ENCODE measurements around the gene PDHB. TPM values are rescaled to one million over a fixed set of nuclear protein-coding genes. Genes with fewer than 3 reads are reported as not detected.

PDHB gene
- total RNA-seq, 1 donor from 2014 or later = 76.1 TPM

- no peak overlapping the region for H3K27ac ChIP-seq
- intact Hi-C loops (cut with DNase I) = no loop called here
Measured at GRCh38 chr3:58404396-58404795, 29.2 kb downstream of the PDHB start.

DNA sequence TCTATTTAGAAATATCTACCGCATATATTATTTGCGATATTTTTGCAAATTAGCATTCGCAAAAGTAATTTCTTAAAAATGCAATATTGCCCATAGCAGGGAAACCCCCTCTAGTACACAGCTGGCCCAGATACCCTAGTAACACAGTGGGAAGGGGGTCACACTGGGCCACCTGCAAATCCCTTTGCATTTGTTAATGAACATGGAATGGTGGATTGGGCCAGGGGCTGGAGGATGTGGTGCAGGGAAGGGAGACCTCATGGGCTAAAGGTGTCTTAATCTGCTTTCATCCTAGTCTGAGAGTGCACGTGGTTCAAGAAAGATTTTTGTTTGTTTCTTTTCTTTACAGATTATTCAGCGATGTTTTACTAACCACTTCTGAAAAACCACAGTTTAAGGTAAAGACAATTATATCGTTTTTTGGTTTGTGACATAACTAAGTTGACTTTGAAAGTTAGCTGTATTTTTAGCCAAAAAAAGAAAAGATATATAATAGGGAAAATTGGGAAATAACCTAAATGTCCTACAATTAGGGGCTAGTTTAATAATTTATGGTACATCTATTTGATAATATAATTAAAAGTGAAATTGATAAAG, 30.0 kb downstream of the PDHB start:
- H3K4me3 ChIP-seq = no peak overlapping the region
- no peaks in the 10 kb centered on the region for H3K27me3 ChIP-seq
- H3K36me3 ChIP-seq = peaks cover 0 to 24% of the 10 kb centered on the region in 2 donors
- no peak overlapping the region for H3K27ac ChIP-seq
- no peaks in the 10 kb centered on the region for H3K9me3 ChIP-seq
- intact Hi-C loops (cut with DNase I) = no loop called here
- DNase-seq (ENCODE audit: extremely low spot score in 2 of 2) = no peak
- no peaks in the 10 kb centered on the region for H3K4me1 ChIP-seq
- no peak for TF ChIP-seq POLR2AphosphoS5 (IDR thresholded peaks at IDR 0.05; ENCODE audit: insufficient read depth in 1 of 2, low read depth in 1 of 2)
- TF ChIP-seq, protein P1, sequence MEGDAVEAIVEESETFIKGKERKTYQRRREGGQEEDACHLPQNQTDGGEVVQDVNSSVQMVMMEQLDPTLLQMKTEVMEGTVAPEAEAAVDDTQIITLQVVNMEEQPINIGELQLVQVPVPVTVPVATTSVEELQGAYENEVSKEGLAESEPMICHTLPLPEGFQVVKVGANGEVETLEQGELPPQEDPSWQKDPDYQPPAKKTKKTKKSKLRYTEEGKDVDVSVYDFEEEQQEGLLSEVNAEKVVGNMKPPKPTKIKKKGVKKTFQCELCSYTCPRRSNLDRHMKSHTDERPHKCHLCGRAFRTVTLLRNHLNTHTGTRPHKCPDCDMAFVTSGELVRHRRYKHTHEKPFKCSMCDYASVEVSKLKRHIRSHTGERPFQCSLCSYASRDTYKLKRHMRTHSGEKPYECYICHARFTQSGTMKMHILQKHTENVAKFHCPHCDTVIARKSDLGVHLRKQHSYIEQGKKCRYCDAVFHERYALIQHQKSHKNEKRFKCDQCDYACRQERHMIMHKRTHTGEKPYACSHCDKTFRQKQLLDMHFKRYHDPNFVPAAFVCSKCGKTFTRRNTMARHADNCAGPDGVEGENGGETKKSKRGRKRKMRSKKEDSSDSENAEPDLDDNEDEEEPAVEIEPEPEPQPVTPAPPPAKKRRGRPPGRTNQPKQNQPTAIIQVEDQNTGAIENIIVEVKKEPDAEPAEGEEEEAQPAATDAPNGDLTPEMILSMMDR (IDR thresholded peaks at IDR 0.05) = no peak
- no peak for TF ChIP-seq POLR2A (IDR thresholded peaks at IDR 0.05)

More at GRCh38 chr3:58404396-58404795, 29.2 kb downstream of the PDHB start:
- Histone ChIP-seq H3K27me3 (no peaks in the 10 kb centered on the region), H3K36me3 (peaks cover 0 to 24% of the 10 kb centered on the region in 2 donors), H3K4me1 (peaks cover 6% of the 10 kb centered on the region), H3K9me3 (no peaks in the 10 kb centered on the region), H3K4me3 (no peak overlapping the region)
- TF ChIP-seq, protein P1 (IDR thresholded peaks at IDR 0.05) = no peak
- TF ChIP-seq POLR2AphosphoS5 (IDR thresholded peaks at IDR 0.05; ENCODE audit: insufficient read depth in 1 of 2, low read depth in 1 of 2) (no peak), POLR2A (IDR thresholded peaks at IDR 0.05) (no peak)
- DNase-seq (ENCODE audit: extremely low spot score in 2 of 2) = no peak

- Histone ChIP-seq H3K4me3 (no peak overlapping the region), H3K36me3 (peaks cover 0 to 59% of the 10 kb centered on the region in 2 donors), H3K4me1 (no peaks in the 10 kb centered on the region), H3K9me3 (no peaks in the 10 kb centered on the region), H3K27me3 (no peaks in the 10 kb centered on the region), H3K27ac (no peak overlapping the region)
- TF ChIP-seq POLR2AphosphoS5 (IDR thresholded peaks at IDR 0.05; ENCODE audit: insufficient read depth in 1 of 2, low read depth in 1 of 2) (no peak), POLR2A (IDR thresholded peaks at IDR 0.05) (no peak)
- TF ChIP-seq, protein P1 (IDR thresholded peaks at IDR 0.05) = no peak
- intact Hi-C loops (cut with DNase I) = no loop called here
- no peak for DNase-seq (ENCODE audit: extremely low spot score in 2 of 2)
Measured at GRCh38 chr3:58398669-58399333, 34.8 kb downstream of the PDHB start.

DNA sequence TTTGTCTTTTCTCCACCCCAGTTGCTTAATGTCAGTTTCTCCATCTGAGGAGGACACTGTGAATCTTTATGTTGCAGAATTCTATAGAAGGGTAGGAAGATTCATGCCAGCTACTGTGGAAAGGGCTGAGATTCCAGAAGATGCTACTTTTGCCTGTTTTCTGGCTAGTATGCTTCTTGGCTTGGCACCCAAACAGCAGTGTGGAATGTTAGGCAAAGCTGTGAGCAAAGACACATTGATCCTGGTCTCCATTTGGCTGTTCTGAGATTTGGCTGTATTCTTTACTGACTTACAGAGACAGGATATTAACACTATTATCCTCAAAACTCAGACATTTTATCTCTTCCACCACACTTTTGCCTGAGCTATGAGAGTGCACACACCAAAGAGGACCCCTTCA, 39.3 kb downstream of the PDHB start:
- Histone ChIP-seq H3K27ac (peak overlapping the region; percentile 9), H3K27me3 (no peaks in the 10 kb centered on the region), H3K4me1 (peaks cover 17% of the 10 kb centered on the region), H3K4me3 (no peak overlapping the region), H3K36me3 (peaks cover 0 to 49% of the 10 kb centered on the region in 2 donors), H3K9me3 (no peaks in the 10 kb centered on the region)
- TF ChIP-seq POLR2AphosphoS5 (IDR thresholded peaks at IDR 0.05; ENCODE audit: insufficient read depth in 1 of 2, low read depth in 1 of 2) (no peak), POLR2A (IDR thresholded peaks at IDR 0.05) (no peak)
- TF ChIP-seq, protein P1 (IDR thresholded peaks at IDR 0.05) = no peak
- intact Hi-C loops (cut with DNase I) = no loop called here
- DNase-seq (ENCODE audit: extremely low spot score in 2 of 2) = no peak

DNA sequence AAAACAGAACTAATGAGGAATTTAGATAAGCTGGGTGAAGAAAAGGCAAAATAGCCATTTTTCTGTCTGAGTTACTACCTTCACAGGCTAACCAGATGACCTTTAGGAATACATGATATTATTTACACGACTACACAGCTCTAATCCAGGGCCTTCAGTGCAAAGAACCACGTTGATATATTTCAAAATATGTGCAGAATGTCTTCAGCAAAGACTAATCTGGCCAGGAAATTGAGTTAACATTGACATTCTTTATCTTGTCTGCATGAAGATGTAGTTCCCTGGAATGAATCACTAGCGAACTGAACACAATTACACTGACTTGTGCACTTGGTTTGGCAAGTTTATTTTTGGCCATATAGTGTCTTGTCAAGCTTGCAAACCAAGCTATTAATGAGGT, 41.5 kb downstream of the PDHB start:
- Histone ChIP-seq H3K27me3 (no peaks in the 10 kb centered on the region), H3K4me1 (peaks cover 33% of the 10 kb centered on the region), H3K4me3 (no peak overlapping the region), H3K36me3 (peaks cover 0 to 27% of the 10 kb centered on the region in 2 donors), H3K9me3 (no peaks in the 10 kb centered on the region), H3K27ac (peak overlapping the region; percentile 49)
- no peak for DNase-seq (ENCODE audit: extremely low spot score in 2 of 2)
- intact Hi-C loops (cut with DNase I) = no loop called here
- TF ChIP-seq POLR2AphosphoS5 (IDR thresholded peaks at IDR 0.05; ENCODE audit: insufficient read depth in 1 of 2, low read depth in 1 of 2) = no peak
- TF ChIP-seq POLR2A (IDR thresholded peaks at IDR 0.05) = no peak
- TF ChIP-seq, protein P1 (IDR thresholded peaks at IDR 0.05) = no peak

Measured in vagina (tissue), 2 donors.